PC-9 (cell line): ENCODE measurements around the gene PTGR1.

Experiments used
- EZH2 ChIP-seq: fragments of 200-600 bp; sonication (generic); IDR thresholded peaks from 2 replicates; pipeline ENCODE4 v1.8.0; 2017; ENCODE audit warnings: antibody characterized with exemption, low read depth
- TF ChIP-seq, protein P1 (sequence below): fragments of 200-600 bp; sonication (generic); conservative IDR thresholded peaks from 2 replicates; pipeline ENCODE4 v1.6.1; 2017; ENCODE audit warnings: mixed run types, antibody characterized with exemption, mild to moderate bottlenecking, moderate library complexity

DNA sequence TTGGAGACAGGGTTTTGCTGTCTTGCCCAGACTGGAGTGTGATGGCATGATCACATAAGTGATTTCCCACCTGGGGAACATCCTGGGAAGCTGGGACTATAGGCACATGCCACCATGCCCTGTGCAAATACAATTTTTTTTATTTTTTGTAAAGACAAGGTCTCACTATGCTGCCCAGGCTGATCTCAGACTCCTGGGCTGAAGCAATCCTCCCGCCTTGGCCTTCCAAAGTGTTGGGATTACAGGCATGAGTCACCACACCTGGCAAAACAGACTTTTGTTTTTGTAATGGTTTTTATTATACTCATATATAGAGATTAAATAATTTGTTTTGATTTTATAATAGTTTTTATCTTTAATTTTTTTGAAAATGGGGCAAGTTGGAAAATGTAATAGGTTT is 46.4 kb upstream of the PTGR1 start:
- TF ChIP-seq, protein P1, sequence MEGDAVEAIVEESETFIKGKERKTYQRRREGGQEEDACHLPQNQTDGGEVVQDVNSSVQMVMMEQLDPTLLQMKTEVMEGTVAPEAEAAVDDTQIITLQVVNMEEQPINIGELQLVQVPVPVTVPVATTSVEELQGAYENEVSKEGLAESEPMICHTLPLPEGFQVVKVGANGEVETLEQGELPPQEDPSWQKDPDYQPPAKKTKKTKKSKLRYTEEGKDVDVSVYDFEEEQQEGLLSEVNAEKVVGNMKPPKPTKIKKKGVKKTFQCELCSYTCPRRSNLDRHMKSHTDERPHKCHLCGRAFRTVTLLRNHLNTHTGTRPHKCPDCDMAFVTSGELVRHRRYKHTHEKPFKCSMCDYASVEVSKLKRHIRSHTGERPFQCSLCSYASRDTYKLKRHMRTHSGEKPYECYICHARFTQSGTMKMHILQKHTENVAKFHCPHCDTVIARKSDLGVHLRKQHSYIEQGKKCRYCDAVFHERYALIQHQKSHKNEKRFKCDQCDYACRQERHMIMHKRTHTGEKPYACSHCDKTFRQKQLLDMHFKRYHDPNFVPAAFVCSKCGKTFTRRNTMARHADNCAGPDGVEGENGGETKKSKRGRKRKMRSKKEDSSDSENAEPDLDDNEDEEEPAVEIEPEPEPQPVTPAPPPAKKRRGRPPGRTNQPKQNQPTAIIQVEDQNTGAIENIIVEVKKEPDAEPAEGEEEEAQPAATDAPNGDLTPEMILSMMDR = no peak
- TF ChIP-seq EZH2 = no peak
